Middle frontal gyrus (tissue), 1 donor: ENCODE measurements around the gene EAF1.
"Not testable (repeated sequence)": the region's sequence is repeated elsewhere in the genome, so short reads cannot be mapped to it uniquely, and the experiment has no call there.

Source experiments
- DNase-seq: peaks from one replicate; pipeline ENCODE4 v3.0.0-alpha.2; 2015; ENCODE audit warnings: low spot score; ENCODE audit errors: extremely low spot score

The EAF1 gene

DNA sequence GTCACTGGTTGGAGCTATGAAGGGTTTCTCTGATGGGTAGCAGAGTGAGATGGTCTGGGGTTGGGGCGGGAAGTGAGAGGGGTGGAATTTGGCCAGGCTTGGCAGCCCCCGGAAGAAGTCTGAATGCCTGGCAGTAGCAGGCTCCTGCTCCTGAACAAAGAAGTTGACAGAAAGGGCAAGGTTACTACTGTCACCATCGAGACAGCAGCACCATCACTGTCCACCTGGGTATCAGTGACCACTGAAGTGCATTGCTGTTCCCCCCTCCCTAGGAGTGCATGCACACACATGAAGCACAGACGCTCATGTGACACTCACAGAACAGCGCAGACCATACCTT lies 51.2 kb downstream of the EAF1 start:
- DNase-seq = no peak

DNA sequence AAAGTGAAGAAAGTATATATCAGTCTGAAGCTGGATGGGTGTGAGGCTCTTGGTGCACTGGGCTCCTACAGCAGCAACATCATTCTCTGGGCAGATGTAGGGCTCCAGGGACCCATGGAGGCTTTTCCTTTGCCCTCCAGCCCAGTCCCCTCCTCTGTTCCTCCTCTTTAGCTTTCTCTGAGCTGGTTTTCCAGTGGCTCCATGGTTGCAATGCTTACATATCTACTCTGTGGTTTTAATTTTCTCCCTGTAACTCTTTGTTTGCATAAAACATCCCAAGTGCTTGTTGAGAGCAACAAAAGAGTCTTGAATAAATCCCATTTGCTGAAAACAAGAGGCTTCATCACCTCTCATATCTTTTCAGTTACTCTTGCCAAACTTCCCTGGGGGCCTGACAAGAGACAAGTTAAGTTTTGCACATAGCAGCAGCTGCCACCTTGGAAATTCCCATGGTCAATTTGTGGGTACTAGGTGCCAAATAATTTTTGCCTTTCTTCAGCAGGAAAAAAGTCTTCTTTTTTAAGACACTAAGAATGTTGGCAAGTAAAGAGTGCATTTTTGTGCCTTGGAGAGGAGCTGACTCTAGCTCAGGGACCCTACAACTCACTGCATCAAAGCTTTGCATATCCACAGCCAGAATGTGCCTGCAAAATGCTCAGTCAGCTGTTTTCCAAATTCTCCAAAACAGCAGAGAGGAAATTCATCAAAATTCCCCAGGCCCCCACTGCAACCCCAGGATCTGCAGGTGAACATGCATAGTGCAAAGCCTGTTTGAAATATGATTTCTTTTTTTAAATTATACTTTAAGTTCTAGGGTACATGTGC lies 52.2 kb downstream of the EAF1 start:
- no peak for DNase-seq

DNA sequence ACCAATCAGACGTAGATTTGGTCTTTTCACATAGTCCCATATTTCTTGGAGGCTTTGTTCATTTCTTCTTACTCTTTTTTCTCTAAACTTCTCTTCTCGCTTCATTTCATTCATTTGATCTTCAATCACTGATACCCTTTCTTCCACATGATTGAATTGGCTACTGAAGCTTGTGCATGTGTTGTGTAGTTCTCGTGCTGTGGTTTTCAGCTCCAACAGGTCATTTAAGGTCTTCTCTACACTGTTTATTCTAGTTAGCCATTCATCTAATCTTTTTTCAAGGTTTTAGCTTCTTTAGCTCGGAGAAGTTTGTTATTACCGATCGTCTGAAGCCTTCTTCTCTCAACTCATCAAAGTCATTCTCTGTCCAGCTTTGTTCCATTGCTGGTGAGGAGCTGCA lies 57.2 kb downstream of the EAF1 start:
- not testable (repeated sequence) for DNase-seq

DNA sequence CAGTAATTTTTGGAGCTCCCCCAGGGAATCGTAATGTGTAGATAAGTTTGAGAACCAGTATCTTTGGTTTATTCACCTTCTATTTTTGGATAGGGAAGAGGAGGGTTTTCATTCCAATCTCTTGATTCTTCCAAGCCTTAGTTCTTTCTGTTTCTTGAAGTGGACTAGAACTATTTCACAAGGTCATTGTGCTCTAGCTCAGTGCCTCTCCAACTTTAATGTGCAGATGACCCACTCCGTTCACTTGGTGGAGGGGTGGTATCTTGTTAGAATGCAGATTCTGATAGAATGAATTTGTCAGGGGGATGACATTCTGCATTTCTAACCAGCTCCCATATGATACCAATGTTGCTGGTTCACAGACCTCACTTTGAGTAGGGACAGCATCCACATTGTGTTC lies 58.6 kb downstream of the EAF1 start:
- DNase-seq = no peak

DNA sequence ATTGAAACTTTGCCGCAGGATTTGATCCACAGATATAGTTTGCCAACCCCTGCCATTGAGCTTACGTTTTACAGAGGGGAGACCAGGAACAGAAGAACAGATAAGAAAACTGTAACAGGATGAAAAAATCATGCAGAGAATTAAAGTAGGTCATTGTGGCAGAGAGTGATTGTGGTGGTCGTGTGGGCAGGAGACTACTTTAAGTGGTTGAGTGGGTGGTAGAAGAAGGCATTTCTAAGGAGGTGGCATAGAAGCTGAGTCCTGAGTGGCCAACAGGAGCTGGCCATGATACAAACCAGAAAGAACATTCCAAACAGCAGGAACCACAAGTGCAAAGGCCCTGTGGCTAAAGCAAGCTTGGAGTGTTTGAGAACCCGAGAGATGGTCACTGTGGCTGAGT lies 59.6 kb downstream of the EAF1 start:
- no peak for DNase-seq

DNA sequence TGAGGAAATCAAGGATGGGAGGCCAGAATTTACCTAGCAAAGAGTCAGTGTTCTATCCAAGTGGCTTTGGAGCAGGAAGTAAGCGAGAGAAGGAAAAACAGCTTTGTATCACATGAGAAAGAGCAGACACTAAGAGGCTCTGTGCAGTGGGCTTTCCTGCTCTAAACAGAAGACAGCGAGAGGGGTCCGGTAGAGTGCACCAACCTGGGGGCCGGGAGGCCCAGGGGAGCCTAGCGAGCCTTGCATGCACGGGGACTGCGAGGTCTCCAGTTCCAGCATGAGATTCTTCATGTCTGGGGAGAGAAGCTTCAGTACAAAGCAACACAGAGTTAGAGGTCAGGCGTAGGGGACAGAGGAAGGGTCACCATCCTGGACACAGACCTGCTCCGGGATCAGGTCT lies 60.6 kb downstream of the EAF1 start:
- DNase-seq = no peak

DNA sequence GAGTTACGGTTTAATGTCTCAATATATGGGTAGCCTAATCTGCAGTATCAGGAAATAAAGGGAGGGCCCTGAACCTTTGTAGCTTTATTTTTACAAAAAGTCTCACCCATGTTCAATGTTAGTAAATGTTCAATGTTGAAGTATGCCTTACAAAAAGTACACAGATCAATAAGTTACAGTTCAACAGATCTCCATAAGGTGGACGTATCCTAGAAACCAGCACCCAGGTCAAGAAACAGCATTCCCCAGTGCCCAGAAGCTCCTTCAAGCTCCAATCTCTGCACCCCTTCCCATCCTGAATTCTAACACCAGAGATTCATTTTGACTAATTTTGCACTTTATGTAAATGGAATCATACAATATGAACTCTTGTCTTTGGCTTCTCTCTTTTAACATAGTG lies 62.8 kb downstream of the EAF1 start:
- no peak for DNase-seq

DNA sequence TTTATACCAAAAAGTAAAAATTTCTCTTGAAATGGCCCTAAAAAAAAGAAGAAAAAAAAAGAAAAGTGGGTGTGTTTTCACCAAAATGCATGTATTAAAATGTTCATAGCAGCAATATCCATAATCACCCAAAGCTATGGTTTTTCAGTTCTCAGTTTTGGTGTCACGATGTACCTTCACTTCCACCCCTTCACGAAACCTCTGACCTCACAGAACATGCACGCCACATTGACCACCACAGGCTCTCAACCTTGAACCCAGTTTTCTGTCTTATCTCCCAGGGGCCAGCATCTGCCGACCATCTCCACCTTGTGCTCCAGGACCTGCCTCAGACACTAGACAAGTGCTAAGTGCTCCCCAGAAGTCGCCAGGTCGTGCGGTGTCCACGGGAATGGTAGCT lies 63.7 kb downstream of the EAF1 start:
- DNase-seq = no peak
